GM19324 (cell line): ENCODE results near the gene AKR1C3.
"Not testable (repeated sequence)": the region's sequence is repeated elsewhere in the genome, so short reads cannot be mapped to it uniquely, and the experiment has no call there.

Experiments used
- ATAC-seq: cut with Tn5 transposase; IDR thresholded peaks from one replicate; pipeline ENCODE4 v1.9.1; 2021; ENCODE audit warnings: mild to moderate bottlenecking, moderate library complexity; ENCODE audit not compliant: unreplicated experiment, low FRiP score

The AKR1C3 gene

GRCh38 chr10:5081091-5081490, 13.1 kb upstream of the AKR1C3 start:
- no peak for ATAC-seq

GRCh38 chr10:5088703-5089261, 5.4 kb upstream of the AKR1C3 start:
- ATAC-seq: no peak

- ATAC-seq: peak; percentile 57
Measured at GRCh38 chr10:5089865-5090264, 4.3 kb upstream of the AKR1C3 start.

GRCh38 chr10:5090551-5090950, 3.7 kb upstream of the AKR1C3 start:
- ATAC-seq: no peak

- no peak for ATAC-seq
Measured at GRCh38 chr10:5091196-5091595, 3.0 kb upstream of the AKR1C3 start.

GRCh38 chr10:5092375-5092774, 1.8 kb upstream of the AKR1C3 start:
- ATAC-seq: no peak

GRCh38 chr10:5092848-5093790, 1.1 kb upstream of the AKR1C3 start:
- no peak for ATAC-seq

- ATAC-seq: no peak
Measured at GRCh38 chr10:5095687-5096086, 1.5 kb downstream of the AKR1C3 start.

GRCh38 chr10:5096108-5096507, 1.9 kb downstream of the AKR1C3 start:
- ATAC-seq: no peak

- ATAC-seq: not testable (repeated sequence)
Measured at GRCh38 chr10:5102479-5102878, 8.3 kb downstream of the AKR1C3 start.

GRCh38 chr10:5103481-5103880, 9.3 kb downstream of the AKR1C3 start:
- no peak for ATAC-seq

GRCh38 chr10:5105626-5106025, 11.4 kb downstream of the AKR1C3 start:
- no peak for ATAC-seq

GRCh38 chr10:5106553-5106952, 12.3 kb downstream of the AKR1C3 start:
- no peak for ATAC-seq

GRCh38 chr10:5107860-5108526, 13.8 kb downstream of the AKR1C3 start:
- ATAC-seq: no peak

GRCh38 chr10:5108658-5109416, 14.6 kb downstream of the AKR1C3 start:
- no peak for ATAC-seq

GRCh38 chr10:5109861-5110260, 15.6 kb downstream of the AKR1C3 start:
- ATAC-seq: not testable (repeated sequence)

- ATAC-seq: no peak
Measured at GRCh38 chr10:5116621-5117020, 22.4 kb downstream of the AKR1C3 start.

GRCh38 chr10:5117026-5117425, 22.8 kb downstream of the AKR1C3 start:
- no peak for ATAC-seq

GRCh38 chr10:5119997-5120396, 25.8 kb downstream of the AKR1C3 start:
- ATAC-seq: not testable (repeated sequence)

GRCh38 chr10:5123886-5124285, 29.7 kb downstream of the AKR1C3 start:
- ATAC-seq: no peak
